Activated B cell treated with CpG ODN at 0.5 μM for 24 hours (primary cell): ENCODE data around the gene MYPN. TPM values are rescaled to one million over a fixed set of nuclear protein-coding genes. Genes with fewer than 3 reads are reported as not detected.

Experiments used
- ATAC-seq: fragments of 200-7000 bp; cut with Tn5 transposase; one replicate; pipeline ENCODE4 v1.10.0; 2021; ENCODE audit warnings: low read depth, mild to moderate bottlenecking, moderate library complexity
- CTCF ChIA-PET: fragments of 350-600 bp; sonication (Branson Sonifier 250); formaldehyde crosslinking; loops from one replicate; lab custom pipeline; 2021; ENCODE audit warnings: antibody characterized with exemption; lab: Charles Lee
- POLR2A ChIA-PET: fragments of 350-600 bp; sonication (Branson Sonifier 250); formaldehyde crosslinking; loops from one replicate; lab custom pipeline; 2021; ENCODE audit warnings: antibody characterized with exemption; lab: Charles Lee
- DNase-seq: peaks from one replicate; pipeline ENCODE4 v3.0.0; 2022
- H3K27ac Mint-ChIP-seq: one replicate; pipeline ENCODE4 v1.8.0; 2020; ENCODE audit warnings: mixed read lengths
- H3K27me3 Mint-ChIP-seq: one replicate; pipeline ENCODE4 v1.8.0; 2021; ENCODE audit warnings: mixed read lengths
- H3K36me3 Mint-ChIP-seq: one replicate; pipeline ENCODE4 v1.8.0; 2021; ENCODE audit warnings: low read depth, mixed read lengths
- H3K4me1 Mint-ChIP-seq: one replicate; pipeline ENCODE4 v1.8.0; 2021; ENCODE audit warnings: mixed read lengths
- H3K4me3 Mint-ChIP-seq: one replicate; pipeline ENCODE4 v1.8.0; 2020; ENCODE audit warnings: mild to moderate bottlenecking, mixed read lengths
- H3K9me3 Mint-ChIP-seq: one replicate; pipeline ENCODE4 v1.8.0; 2020; ENCODE audit warnings: mixed read lengths
- intact Hi-C: fragments of 100-400 bp; cut with micrococcal nuclease; formaldehyde crosslinking; loops from one replicate; pipeline ENCODE4 v1.15.1; 2024
- total RNA-seq: library from RNA; stranded (reverse); gene quantifications from 2 replicates; pipeline ENCODE4 v1.2.3, GENCODE V29; 2022
- TF ChIP-seq, protein P1 (sequence below): fragments of 200-600 bp; IDR thresholded peaks from one replicate; pipeline ENCODE4 v1.8.0; 2022; ENCODE audit warnings: antibody characterized with exemption, mild to moderate bottlenecking

MYPN gene
- total RNA-seq, 1 donor from 2014 or later = not detected

DNA sequence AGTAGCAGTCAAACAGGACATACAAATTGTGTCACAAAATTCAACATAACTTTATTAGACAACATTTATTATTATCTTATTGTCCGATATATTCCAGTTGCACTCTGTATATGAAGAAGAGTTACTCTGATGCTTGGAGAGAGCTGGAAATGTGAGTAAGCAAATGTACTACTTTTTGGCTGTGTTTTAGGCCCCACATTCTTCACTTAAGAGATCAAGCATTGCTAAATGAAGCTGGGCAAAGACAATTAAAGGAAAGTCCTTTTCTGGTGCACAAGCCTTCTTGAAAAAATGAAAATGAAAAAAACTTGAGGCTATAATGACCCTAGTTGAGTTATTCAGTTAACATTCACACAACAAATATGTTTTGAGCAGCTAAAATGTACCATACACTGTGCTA lies 26.1 kb downstream of the MYPN start:
- no peaks in the 10 kb centered on the region for H3K36me3 Mint-ChIP-seq
- no peak overlapping the region for H3K27ac Mint-ChIP-seq
- intact Hi-C loops = no loop called here
- no peak for ATAC-seq
- H3K4me1 Mint-ChIP-seq = no peaks in the 10 kb centered on the region
- ChIA-PET CTCF (no interaction called here), POLR2A (no interaction called here)
- DNase-seq = no peak
- H3K27me3 Mint-ChIP-seq = peaks cover 7% of the 10 kb centered on the region
- no peaks in the 10 kb centered on the region for H3K9me3 Mint-ChIP-seq
- H3K4me3 Mint-ChIP-seq = no peak overlapping the region
- TF ChIP-seq, protein P1, sequence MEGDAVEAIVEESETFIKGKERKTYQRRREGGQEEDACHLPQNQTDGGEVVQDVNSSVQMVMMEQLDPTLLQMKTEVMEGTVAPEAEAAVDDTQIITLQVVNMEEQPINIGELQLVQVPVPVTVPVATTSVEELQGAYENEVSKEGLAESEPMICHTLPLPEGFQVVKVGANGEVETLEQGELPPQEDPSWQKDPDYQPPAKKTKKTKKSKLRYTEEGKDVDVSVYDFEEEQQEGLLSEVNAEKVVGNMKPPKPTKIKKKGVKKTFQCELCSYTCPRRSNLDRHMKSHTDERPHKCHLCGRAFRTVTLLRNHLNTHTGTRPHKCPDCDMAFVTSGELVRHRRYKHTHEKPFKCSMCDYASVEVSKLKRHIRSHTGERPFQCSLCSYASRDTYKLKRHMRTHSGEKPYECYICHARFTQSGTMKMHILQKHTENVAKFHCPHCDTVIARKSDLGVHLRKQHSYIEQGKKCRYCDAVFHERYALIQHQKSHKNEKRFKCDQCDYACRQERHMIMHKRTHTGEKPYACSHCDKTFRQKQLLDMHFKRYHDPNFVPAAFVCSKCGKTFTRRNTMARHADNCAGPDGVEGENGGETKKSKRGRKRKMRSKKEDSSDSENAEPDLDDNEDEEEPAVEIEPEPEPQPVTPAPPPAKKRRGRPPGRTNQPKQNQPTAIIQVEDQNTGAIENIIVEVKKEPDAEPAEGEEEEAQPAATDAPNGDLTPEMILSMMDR = no peak

DNA sequence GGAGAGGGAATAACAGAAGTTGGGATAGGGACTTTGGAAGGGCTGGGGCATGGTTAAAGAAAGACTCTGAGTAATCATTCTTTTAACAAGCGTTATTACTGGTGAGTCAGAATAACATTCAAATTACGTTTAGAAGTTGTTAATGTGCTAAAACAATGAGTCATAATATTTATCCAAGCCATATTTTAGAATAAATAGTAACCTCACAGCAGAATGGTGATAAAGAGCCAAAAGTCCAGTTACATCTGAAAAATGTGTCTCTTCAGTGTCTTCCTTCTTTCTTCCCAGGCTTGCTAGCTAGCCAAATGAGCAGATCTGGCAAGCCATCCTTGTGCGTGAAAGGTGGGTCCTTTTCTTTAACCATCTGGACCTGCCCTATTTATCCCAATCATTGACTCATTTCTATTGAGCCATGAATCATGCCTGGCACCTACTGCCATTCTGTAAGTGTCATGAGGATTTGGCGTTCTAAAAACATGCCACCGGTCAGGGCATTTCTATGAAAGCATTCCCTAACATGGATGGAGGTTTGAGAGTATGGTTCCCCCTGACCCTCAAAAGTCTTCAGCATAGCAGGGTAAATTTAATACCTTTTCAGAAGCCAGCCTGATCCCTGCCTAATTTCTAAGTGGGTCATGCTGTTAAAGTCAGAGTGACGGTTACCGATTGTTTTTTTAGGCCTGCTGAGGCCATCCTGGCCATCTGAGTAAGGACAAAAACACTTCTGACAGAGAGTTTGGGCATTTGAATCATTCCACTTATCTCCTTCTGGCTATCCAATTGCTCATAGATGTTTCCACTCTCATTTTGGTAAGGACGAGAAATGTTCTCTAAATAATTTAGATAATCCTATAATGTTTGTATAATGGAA lies 26.9 kb downstream of the MYPN start:
- Mint-ChIP-seq H3K4me1 (no peaks in the 10 kb centered on the region), H3K9me3 (no peaks in the 10 kb centered on the region), H3K27ac (no peak overlapping the region), H3K27me3 (peaks cover 7% of the 10 kb centered on the region), H3K36me3 (no peaks in the 10 kb centered on the region), H3K4me3 (no peak overlapping the region)
- no peak for ATAC-seq
- TF ChIP-seq, protein P1 = no peak
- ChIA-PET POLR2A (no interaction called here), CTCF (no interaction called here)
- intact Hi-C loops = no loop called here
- DNase-seq = no peak

DNA sequence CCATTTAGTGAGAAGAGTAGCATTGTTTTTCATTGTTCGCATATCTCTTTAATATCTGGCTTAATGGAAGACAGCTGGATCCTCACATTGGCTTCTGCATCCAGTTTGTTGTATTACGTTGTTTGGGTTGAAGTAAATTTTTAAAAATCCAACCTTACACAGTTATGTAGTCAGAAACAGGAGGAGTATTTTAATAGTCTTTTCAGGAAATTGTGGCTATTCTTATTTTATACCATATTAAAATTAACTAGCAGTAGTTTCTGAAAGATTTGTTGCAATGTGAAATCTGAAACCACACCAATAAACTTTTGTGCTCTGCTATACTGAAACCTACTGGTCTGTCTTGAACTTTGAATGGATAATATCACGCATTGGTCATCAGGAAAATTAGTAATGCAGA lies 27.9 kb downstream of the MYPN start:
- DNase-seq (no peak), ATAC-seq (no peak)
- CTCF ChIA-PET = no interaction called here
- Mint-ChIP-seq H3K27me3 (peaks cover 9% of the 10 kb centered on the region), H3K4me3 (no peak overlapping the region), H3K36me3 (no peaks in the 10 kb centered on the region), H3K4me1 (no peaks in the 10 kb centered on the region), H3K27ac (no peak overlapping the region), H3K9me3 (no peaks in the 10 kb centered on the region)
- TF ChIP-seq, protein P1 = no peak
- intact Hi-C loops = no loop called here
- POLR2A ChIA-PET = no interaction called here

DNA sequence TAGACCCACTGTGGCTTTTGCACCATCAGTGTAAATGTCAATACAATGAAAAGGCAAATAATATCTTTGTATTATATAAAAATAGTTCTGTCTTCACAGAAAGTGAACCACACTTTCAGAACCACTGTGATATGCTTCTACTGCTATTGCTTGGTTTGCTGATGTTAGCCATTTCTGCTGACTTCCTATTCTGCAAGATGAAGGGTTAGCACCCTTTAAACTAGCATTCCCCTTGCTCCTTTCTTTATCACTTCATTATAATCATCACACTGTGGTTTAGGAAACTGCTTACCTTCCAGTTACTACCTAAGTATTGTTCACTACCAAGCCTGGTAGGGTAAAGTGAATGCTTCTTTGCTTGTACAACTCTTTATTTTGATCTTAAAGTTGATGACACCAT lies 29.2 kb downstream of the MYPN start:
- DNase-seq (no peak), ATAC-seq (no peak)
- no peaks in the 10 kb centered on the region for H3K36me3 Mint-ChIP-seq
- H3K9me3 Mint-ChIP-seq = no peaks in the 10 kb centered on the region
- no peaks in the 10 kb centered on the region for H3K4me1 Mint-ChIP-seq
- intact Hi-C loops = no loop called here
- ChIA-PET POLR2A (no interaction called here), CTCF (no interaction called here)
- H3K27ac Mint-ChIP-seq = no peak overlapping the region
- peaks cover 9% of the 10 kb centered on the region for H3K27me3 Mint-ChIP-seq
- no peak overlapping the region for H3K4me3 Mint-ChIP-seq
- TF ChIP-seq, protein P1 = no peak

DNA sequence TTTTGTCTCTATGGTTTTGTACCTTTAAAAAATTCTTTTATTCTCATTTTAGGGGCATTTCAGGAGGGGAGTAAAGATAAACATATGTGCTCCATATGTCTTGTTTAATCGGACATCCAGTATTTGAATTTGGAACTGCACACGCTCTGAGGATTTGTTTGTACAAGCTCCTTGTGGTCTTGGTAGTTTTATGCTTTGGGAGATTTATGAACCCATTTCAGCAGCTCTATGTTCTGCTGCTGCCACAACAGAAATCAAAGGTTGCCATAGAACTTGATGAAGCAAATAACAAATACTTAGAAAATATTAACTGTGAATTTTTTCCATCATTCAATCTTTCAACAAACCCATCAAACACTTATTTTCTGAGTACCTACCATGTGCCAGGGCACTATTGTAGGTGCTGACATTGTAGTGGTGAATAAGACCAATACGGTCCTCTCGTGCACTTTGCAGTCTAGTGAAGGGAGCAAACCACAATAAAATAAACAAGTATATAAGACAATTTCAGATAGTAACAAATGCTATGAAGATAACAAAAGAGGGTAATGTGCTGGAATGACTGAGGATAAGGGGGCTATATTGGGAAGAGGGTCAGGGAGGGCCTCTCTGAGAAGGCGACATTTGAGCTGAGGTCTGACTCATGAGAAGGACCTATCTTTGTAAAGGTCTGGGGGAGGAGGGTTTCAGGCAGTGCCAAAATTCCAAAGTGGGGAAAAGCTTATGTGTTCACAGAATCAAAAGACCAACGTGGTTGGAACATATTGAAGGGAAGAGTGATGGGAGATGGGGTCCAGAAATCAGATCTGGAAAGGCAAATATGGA lies 30.4 kb downstream of the MYPN start:
- Mint-ChIP-seq H3K4me1 (no peaks in the 10 kb centered on the region), H3K4me3 (no peak overlapping the region), H3K27me3 (peaks cover 9% of the 10 kb centered on the region), H3K27ac (no peak overlapping the region), H3K9me3 (no peaks in the 10 kb centered on the region), H3K36me3 (no peaks in the 10 kb centered on the region)
- ChIA-PET POLR2A (no interaction called here), CTCF (interaction anchor here (1.0 kb wide), 1 partner anchor 284 kb away, joined by 3 read pairs; no protein-coding TSS in a partner anchor)
- ATAC-seq (no peak), DNase-seq (no peak)
- TF ChIP-seq, protein P1 = no peak
- intact Hi-C loops = no loop called here
